Cardiac fibroblast (primary cell): Measurements from ENCODE around the gene ATP1B1.
A peak's percentile ranks its signal among the peaks of the same experiment; 100 is the strongest.
"Not testable (repeated sequence)": the region's sequence is repeated elsewhere in the genome, so short reads cannot be mapped to it uniquely, and the experiment has no call there.

Experiments
- DNase-seq, 2 donors: peaks; one replicate each; pipeline versions ENCODE4 v3.0.0 to v3.0.0-alpha.2; 2010; ENCODE audit warnings: low read depth in 2 of 2
- H3K4me3 ChIP-seq, 2 donors: replicated peaks in 1 of 2; 1 replicate in 1 of 2; 2 replicates in 1 of 2; pipeline ENCODE4 v1.5.1; 2011; ENCODE audit warnings: low read depth in 2 of 2, low read length in 2 of 2, mild to moderate bottlenecking in 2 of 2, moderate library complexity in 1 of 2
- TF ChIP-seq, protein P1 (sequence below): IDR thresholded peaks from one replicate; pipeline ENCODE4 v1.5.1; 2011; ENCODE audit warnings: low read depth, mild to moderate bottlenecking, low read length, inconsistent platforms

ATP1B1 gene

DNA sequence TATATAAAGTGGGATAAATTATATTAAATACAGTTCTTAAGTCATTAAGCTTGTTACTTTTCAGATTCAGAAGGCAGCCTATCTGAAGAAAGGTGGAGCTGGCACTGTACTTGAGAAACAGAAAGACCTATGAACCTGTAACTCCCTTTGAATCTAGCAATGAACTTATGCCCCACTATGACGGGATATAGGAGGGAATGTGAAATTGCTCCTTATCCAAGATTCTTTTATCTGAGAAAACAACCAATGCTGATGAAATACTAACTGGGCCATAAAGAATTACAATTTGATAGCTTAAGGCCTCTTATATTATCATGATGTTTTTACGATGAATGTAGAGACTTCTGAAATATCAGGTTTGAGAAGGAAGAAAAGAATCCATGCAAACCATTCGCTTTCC lies 50.1 kb downstream of the ATP1B1 start:
- TF ChIP-seq, protein P1, sequence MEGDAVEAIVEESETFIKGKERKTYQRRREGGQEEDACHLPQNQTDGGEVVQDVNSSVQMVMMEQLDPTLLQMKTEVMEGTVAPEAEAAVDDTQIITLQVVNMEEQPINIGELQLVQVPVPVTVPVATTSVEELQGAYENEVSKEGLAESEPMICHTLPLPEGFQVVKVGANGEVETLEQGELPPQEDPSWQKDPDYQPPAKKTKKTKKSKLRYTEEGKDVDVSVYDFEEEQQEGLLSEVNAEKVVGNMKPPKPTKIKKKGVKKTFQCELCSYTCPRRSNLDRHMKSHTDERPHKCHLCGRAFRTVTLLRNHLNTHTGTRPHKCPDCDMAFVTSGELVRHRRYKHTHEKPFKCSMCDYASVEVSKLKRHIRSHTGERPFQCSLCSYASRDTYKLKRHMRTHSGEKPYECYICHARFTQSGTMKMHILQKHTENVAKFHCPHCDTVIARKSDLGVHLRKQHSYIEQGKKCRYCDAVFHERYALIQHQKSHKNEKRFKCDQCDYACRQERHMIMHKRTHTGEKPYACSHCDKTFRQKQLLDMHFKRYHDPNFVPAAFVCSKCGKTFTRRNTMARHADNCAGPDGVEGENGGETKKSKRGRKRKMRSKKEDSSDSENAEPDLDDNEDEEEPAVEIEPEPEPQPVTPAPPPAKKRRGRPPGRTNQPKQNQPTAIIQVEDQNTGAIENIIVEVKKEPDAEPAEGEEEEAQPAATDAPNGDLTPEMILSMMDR = no peak
- no peak overlapping the region for H3K4me3 ChIP-seq
- no peak for DNase-seq

DNA sequence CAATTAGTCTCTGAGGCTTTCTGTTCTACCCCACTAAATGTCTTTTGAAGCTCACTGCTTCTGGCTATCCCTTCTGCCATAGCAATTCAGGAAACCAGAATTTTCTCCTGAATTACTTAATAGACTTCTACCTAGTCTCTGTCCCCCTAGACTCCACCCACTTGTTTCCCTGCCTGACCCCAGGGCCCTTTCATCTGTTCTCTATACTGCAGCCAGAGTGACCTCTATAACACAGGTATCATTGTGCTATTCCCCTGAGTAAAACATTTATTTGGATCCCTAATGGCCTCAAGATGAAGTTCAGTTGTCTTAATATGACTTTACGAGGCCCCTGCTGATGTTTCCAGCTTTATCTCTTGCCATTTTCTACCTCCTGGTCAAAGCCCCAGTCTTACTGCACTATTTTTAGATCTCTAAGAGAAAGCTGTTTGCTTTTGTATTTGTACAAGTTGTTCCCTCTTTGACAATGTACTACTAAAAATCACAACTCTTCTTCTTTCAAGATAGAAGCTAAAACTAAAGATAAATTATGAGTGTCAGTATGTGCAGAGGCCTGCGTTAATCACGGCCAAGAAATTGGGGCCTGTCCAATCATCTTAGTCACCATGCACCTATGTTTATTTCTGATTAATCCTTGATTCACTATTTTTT lies 54.5 kb downstream of the ATP1B1 start:
- no peak overlapping the region for H3K4me3 ChIP-seq

DNA sequence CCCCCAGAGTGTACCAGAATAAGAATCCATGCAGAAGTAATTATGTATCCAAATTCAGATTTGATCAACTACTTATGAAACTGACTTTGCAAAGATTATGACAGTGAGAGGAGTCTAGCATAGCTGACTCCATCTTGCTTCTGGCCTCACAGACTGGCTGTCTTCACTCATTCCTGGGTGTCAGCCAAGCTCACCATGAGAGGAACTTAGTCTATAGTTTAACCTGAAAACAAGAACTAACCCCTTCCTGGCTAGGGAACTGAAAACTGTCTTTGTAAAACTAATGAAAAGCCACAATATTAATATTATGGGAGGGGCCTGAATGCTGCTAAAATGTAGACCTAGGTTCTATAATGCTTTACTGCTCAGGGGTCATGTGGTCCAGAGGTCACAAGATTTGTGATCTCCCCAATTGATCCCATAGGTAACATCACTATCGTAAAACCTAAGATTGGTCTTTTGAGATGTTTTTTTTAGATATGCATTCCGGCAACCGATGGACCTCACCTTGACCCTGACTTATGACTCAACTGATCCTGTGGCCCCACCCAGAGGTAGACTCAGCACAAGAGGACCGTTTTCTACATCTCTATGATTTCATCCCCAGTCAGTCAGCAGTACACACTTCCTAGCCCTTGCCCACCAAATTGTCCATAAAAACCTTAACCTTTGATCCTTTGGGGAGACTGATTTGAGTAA lies 55.2 kb downstream of the ATP1B1 start:
- TF ChIP-seq, protein P1 = no peak
- H3K4me3 ChIP-seq = no peak overlapping the region
- peak; percentile 8 to 20 for DNase-seq

More for the DNA sequence above, 54.5 kb downstream of the ATP1B1 start:
- peak; percentile 13 to 42 for DNase-seq
- TF ChIP-seq, protein P1 = no peak

DNA sequence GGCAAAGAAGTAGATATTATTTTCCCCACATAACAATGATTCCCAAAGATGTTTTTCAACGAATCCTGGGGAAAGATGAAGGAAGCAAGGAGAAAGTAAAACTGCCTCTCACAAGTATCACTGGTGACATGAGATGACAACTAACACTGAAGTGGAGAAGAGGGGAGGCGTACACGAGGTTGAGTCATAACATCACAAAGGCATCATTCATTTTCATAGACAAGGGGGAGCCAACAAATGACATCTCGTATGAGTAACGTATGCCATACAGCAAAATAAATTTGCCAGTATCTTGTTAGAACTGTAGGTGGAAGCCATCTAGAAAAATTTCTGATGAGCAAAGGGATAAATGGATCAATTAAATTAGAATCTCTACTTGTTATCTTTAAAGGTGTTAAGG lies 56.6 kb downstream of the ATP1B1 start:
- DNase-seq = peak; percentile 18 to 38
- no peak overlapping the region for H3K4me3 ChIP-seq
- TF ChIP-seq, protein P1 = no peak

DNA sequence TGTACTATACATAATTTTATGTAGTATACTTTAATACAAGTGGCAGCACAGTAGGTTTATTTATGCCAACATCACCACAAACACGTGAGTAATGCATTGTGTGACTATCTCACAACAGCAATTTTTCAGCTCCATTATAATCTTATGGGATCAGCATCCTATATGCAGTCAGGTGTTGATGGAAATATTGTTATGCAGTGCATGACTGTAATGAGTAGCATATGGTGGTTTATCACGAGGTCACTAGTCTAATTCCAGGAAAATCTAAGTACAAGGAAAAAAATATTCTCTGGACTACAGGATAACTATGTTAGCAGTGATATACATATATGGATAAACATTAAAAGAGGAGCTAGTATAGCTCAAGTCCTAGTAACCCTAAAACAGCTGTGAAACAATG lies 69.0 kb downstream of the ATP1B1 start:
- H3K4me3 ChIP-seq = no peak overlapping the region
- DNase-seq = no peak
- TF ChIP-seq, protein P1 = no peak

DNA sequence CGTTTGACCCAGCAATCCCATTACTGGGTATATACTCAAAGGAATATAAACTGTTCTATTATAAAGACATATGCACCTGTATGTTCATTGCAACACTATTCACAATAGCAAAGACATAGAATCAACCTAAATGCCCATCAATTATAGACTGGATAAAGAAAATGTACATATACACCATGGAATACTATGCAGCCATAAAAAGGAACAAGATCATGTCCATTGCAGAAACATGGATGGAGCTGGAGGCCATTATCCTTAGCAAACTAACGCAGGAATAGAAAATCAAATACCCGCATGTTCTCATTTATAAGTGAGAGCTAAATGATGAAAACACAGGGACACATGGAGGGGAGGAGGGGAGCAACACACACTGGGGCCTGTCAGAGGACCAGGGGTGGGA lies 72.9 kb downstream of the ATP1B1 start:
- not testable (repeated sequence) for H3K4me3 ChIP-seq, DNase-seq

DNA sequence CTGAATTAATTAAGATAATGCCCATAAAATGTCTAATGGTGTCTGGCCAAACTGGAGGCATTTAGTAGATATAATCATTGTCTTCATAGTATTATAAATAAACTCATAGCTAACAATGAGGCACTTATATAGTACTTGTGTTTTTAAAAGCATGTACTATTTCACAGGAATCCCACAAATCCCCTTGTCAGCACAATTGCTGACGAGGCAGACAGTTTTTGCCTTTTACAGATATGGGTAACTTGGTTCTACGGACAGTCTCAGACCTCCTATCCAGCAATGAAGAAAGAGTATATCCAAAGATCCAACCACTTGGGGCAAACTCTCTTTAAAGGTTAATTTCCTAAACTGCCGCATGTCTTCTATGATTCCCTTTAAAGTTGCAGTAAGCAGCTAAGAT lies 73.7 kb downstream of the ATP1B1 start:
- no peak overlapping the region for H3K4me3 ChIP-seq
- no peak for DNase-seq
- TF ChIP-seq, protein P1 = no peak
